HepG2 (cell line): Measurements from ENCODE around the gene SLC10A2. TPM values are rescaled to one million over a fixed set of nuclear protein-coding genes. Genes with fewer than 3 reads are reported as not detected.

Source experiments
- ATAC-seq: fragments of 200-7000 bp; cut with Tn5 transposase; 3 replicates; pipeline ENCODE4 v1.9.1; 2020; ENCODE audit warnings: mild to moderate bottlenecking, moderate library complexity
- BruUV-seq: library from RNA; stranded (reverse); fragments of 400-500 nt; replicated peaks from 2 replicates; lab custom pipeline; 2021; lab: Mats Ljungman, UMichigan
- CTCF ChIA-PET: fragments of 300-600 bp; formaldehyde crosslinking; extraction: SDS; loops from one replicate; lab custom pipeline; 2021; ENCODE audit warnings: low total read pairs, inconsistent platforms, low intra/inter-chr PET ratio; lab: Yijun Ruan, JAX
- POLR2A ChIA-PET: fragments of 350-600 bp; sonication (Branson Sonifier 250); formaldehyde crosslinking; loops from one replicate; lab custom pipeline; 2020; ENCODE audit warnings: antibody characterized with exemption, inconsistent platforms; lab: Yijun Ruan, JAX
- DNase-seq: peaks from one replicate; pipeline ENCODE4 v3.0.0-alpha.2; 2015; ENCODE audit warnings: low spot score
- FAIRE-seq: peaks from 3 replicates; lab custom pipeline; 2011; peaks lifted over from hg19 to GRCh38; lab: Jason Lieb, UNC
- H2AFZ ChIP-seq: one replicate; pipeline ENCODE4 v1.6.1; 2011; ENCODE audit warnings: low read length, inconsistent platforms
- H3K27ac ChIP-seq: fragments of 300-600 bp; 3 replicates; pipeline ENCODE4 v1.8.0; 2011; ENCODE audit warnings: mixed run types, mild to moderate bottlenecking, mixed read lengths, low read length, inconsistent platforms; ENCODE audit not compliant: insufficient read depth; ENCODE audit errors: extremely low read length
- H3K27me3 ChIP-seq, 2 experiments: fragments of 200-600 bp in 1 of 2; 2 replicates in 1 of 2; 3 replicates in 1 of 2; pipeline versions ENCODE4 v1.6.0 to v1.8.0; 2011; ENCODE audit warnings: low read length in 2 of 2, mild to moderate bottlenecking in 2 of 2, moderate library complexity in 2 of 2, inconsistent platforms in 1 of 2; ENCODE audit not compliant: insufficient read depth in 2 of 2, control insufficient read depth in 1 of 2
- H3K36me3 ChIP-seq, 2 experiments: fragments of 200-600 bp in 1 of 2; replicated peaks in 1 of 2; 2 replicates in 1 of 2; 3 replicates in 1 of 2; pipeline versions ENCODE4 v1.5.1 to v1.8.0; 2011; ENCODE audit warnings: low read length in 2 of 2, inconsistent platforms in 1 of 2; ENCODE audit not compliant: insufficient read depth in 2 of 2, control insufficient read depth in 1 of 2
- H3K4me1 ChIP-seq: 2 replicates; pipeline ENCODE4 v1.5.1; 2012; ENCODE audit warnings: low read length, inconsistent platforms; ENCODE audit not compliant: insufficient read depth
- H3K4me2 ChIP-seq: 2 replicates; pipeline ENCODE4 v1.6.0; 2011; ENCODE audit warnings: low read depth, low read length, inconsistent platforms
- H3K4me3 ChIP-seq, 3 experiments: fragments of 200-600 bp in 1 of 3; sonication (generic), shearing (Covaris generic) in 1 of 3; replicated peaks in 1 of 3; 2 replicates each; pipeline ENCODE4 v1.5.1; 2011 to 2016; ENCODE audit warnings: low read length in 3 of 3, inconsistent platforms in 2 of 3, low read depth in 2 of 3, mild to moderate bottlenecking in 2 of 3, control low read depth in 1 of 3, mixed read lengths in 1 of 3; ENCODE audit not compliant: insufficient read depth in 1 of 3
- H3K79me2 ChIP-seq: one replicate; pipeline ENCODE4 v1.6.1; 2011; ENCODE audit warnings: low read length, inconsistent platforms; ENCODE audit not compliant: insufficient read depth
- H3K9ac ChIP-seq: 2 replicates; pipeline ENCODE4 v1.6.0; 2011; ENCODE audit warnings: mild to moderate bottlenecking, low read depth, low read length, inconsistent platforms; ENCODE audit not compliant: insufficient read depth
- H3K9me3 ChIP-seq: 2 replicates; pipeline ENCODE4 v1.5.1; 2012; ENCODE audit warnings: mild to moderate bottlenecking, low read length
- H4K20me1 ChIP-seq: 2 replicates; pipeline ENCODE4 v1.6.0; 2011; ENCODE audit warnings: inconsistent platforms, mild to moderate bottlenecking, low read length, moderate library complexity; ENCODE audit not compliant: insufficient read depth
- MED8 ChIP-seq: sonication (generic); formaldehyde crosslinking; IDR thresholded peaks from 2 replicates; pipeline ENCODE4 v1.8.1; 2023; ENCODE audit warnings: mild to moderate bottlenecking, missing genetic modification reagents; ENCODE audit not compliant: insufficient replicate concordance
- RBM39 ChIP-seq: fragments of 200-400 bp; formaldehyde crosslinking; IDR thresholded peaks from one replicate; pipeline ENCODE4 v1.6.1; 2018; ENCODE audit warnings: antibody characterized with exemption, mild to moderate bottlenecking, low read depth, low read length; ENCODE audit not compliant: poor library complexity, severe bottlenecking
- STAT5B ChIP-seq: sonication (generic); formaldehyde crosslinking; IDR thresholded peaks from 2 replicates; pipeline ENCODE4 v1.4.0; 2020; ENCODE audit warnings: missing genetic modification reagents
- ZC3H13 ChIP-seq: sonication (generic); formaldehyde crosslinking; IDR thresholded peaks from 2 replicates; pipeline ENCODE4 v1.8.1; 2023; ENCODE audit warnings: mild to moderate bottlenecking, missing genetic modification reagents, moderate library complexity
- ZNF3 ChIP-seq: IDR thresholded peaks from 2 replicates; pipeline ENCODE4 v1.7.0; 2017; ENCODE audit warnings: inconsistent platforms
- ZNF747 ChIP-seq: sonication (generic); formaldehyde crosslinking; IDR thresholded peaks from 2 replicates; pipeline ENCODE4 v1.8.1; 2023; ENCODE audit warnings: missing genetic modification reagents, mild to moderate bottlenecking, borderline replicate concordance
- WGBS: methylation state at CpG from one replicate; pipeline ENCODE4 v1.1.6; 2017; ENCODE audit warnings: low lambda C conversion rate; 5-methylcytosine and 5-hydroxymethylcytosine counted together
- in situ Hi-C: cut with HindIII; loops from 2 replicates; pipeline ENCODE4 v1.10.0; 2017; ENCODE audit warnings: low pct_unique_long_range_greater_than_20kb; ENCODE audit not compliant: extremely low pct_ligation_motif_present
- intact Hi-C: fragments of 100-400 bp; cut with micrococcal nuclease; formaldehyde crosslinking; loops from one replicate; pipeline ENCODE4 v1.10.0; 2022; ENCODE audit not compliant: unreplicated experiment
- polyA plus RNA-seq, 8 experiments: library from polyadenylated mRNA; depleted of rRNA in 3 of 8; stranded (reverse) in 7 of 8; unstranded in 1 of 8; fragments of >200 nt; fragmentation: Illumina TruSeq in 4 of 8; extraction: Trizol in 4 of 8; gene quantifications; 2 replicates each; pipeline versions ENCODE4 v1.2.1 to v1.2.3, GENCODE V29; 2011 to 2016; ENCODE audit warnings: low read depth in 4 of 8, missing spikeins in 1 of 8, mixed read lengths in 1 of 8; ENCODE audit not compliant: insufficient read depth in 1 of 8
- total RNA-seq, 5 experiments: library from RNA; depleted of rRNA; stranded (reverse); fragments of >200 nt; fragmentation: Illumina TruSeq; extraction: Trizol; gene quantifications; 2 replicates each; pipeline ENCODE4 v1.2.3, GENCODE V29; 2016; ENCODE audit warnings: low read depth in 1 of 5
- TF ChIP-seq, protein P1 (sequence below): sonication (generic); formaldehyde crosslinking; IDR thresholded peaks from 2 replicates; pipeline ENCODE4 v1.8.0; 2022; ENCODE audit warnings: mild to moderate bottlenecking, missing genetic modification reagents
- TF ChIP-seq, protein P2 (sequence below): sonication (generic); formaldehyde crosslinking; conservative IDR thresholded peaks from 2 replicates; pipeline ENCODE4 v1.4.0; 2020; ENCODE audit warnings: missing genetic modification reagents
- TF ChIP-seq, protein P3 (sequence below): sonication (generic); formaldehyde crosslinking; IDR thresholded peaks from 2 replicates; pipeline ENCODE4 v1.5.1; 2020; ENCODE audit warnings: missing genetic modification reagents, mild to moderate bottlenecking, borderline replicate concordance

SLC10A2 gene
- total and polyA plus RNA-seq, 2 of the 13 experiments (the other 11 are each of a cell fraction or from before 2014, with no cell fraction given) = not detected

DNA sequence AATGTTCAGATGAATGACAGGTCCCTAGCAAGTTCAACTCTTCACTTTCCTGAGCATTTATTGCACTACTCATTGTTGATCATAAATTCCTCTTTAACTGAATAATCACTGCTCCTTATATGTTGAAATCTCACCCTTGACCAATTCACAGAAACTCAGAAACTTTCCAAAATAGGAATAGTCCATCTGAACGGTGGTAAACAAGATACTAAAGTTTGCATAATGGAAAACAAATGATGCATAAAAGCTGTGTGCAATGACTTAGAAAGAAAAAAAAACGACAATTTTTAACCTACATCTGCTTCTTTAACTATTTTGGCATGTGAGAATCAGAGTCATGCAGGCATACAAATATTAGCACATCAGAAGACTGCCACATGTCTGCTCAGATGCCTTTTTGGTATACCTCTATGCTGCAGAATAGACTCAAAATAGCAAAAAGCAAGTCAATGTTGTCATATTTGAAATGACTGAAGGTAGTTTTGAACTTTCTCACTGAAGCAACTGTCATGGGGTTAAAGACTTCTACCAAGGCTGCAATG, 34.8 kb downstream of the SLC10A2 start:
- FAIRE-seq = no peak
- in situ Hi-C loops = no loop called here
- Histone ChIP-seq H3K27ac (no peak overlapping the region), H2AFZ (no peak overlapping the region), H3K9me3 (peaks cover 8% of the 10 kb centered on the region; the same call in 1 of the 2 replicates), H3K27me3 (no peaks in the 10 kb centered on the region), H3K79me2 (no peaks in the 10 kb centered on the region), H4K20me1 (no peaks in the 10 kb centered on the region), H3K4me1 (no peaks in the 10 kb centered on the region), H3K4me2 (no peak overlapping the region), H3K9ac (no peak overlapping the region), H3K4me3 (no peak overlapping the region), H3K36me3 (no peaks in the 10 kb centered on the region)
- TF ChIP-seq STAT5B (CRISPR knock-in tag) = no peak
- no peak for TF ChIP-seq ZC3H13 (CRISPR knock-in tag)
- no peak for TF ChIP-seq ZNF747 (CRISPR knock-in tag)
- TF ChIP-seq ZNF3 (CRISPR knock-in tag) = no peak
- TF ChIP-seq MED8 (CRISPR knock-in tag) = no peak
- TF ChIP-seq, protein P1, sequence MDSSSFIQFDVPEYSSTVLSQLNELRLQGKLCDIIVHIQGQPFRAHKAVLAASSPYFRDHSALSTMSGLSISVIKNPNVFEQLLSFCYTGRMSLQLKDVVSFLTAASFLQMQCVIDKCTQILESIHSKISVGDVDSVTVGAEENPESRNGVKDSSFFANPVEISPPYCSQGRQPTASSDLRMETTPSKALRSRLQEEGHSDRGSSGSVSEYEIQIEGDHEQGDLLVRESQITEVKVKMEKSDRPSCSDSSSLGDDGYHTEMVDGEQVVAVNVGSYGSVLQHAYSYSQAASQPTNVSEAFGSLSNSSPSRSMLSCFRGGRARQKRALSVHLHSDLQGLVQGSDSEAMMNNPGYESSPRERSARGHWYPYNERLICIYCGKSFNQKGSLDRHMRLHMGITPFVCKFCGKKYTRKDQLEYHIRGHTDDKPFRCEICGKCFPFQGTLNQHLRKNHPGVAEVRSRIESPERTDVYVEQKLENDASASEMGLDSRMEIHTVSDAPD (CRISPR knock-in tag) = no peak
- TF ChIP-seq, protein P2, sequence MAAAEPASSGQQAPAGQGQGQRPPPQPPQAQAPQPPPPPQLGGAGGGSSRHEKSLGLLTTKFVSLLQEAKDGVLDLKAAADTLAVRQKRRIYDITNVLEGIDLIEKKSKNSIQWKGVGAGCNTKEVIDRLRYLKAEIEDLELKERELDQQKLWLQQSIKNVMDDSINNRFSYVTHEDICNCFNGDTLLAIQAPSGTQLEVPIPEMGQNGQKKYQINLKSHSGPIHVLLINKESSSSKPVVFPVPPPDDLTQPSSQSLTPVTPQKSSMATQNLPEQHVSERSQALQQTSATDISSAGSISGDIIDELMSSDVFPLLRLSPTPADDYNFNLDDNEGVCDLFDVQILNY (CRISPR knock-in tag) = no peak
- TF ChIP-seq RBM39 = no peak
- TF ChIP-seq, protein P3, sequence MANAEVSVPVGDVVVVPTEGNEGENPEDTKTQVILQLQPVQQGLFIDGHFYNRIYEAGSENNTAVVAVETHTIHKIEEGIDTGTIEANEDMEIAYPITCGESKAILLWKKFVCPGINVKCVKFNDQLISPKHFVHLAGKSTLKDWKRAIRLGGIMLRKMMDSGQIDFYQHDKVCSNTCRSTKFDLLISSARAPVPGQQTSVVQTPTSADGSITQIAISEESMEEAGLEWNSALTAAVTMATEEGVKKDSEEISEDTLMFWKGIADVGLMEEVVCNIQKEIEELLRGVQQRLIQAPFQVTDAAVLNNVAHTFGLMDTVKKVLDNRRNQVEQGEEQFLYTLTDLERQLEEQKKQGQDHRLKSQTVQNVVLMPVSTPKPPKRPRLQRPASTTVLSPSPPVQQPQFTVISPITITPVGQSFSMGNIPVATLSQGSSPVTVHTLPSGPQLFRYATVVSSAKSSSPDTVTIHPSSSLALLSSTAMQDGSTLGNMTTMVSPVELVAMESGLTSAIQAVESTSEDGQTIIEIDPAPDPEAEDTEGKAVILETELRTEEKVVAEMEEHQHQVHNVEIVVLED (CRISPR knock-in tag) = no peak
- ChIA-PET CTCF (no interaction called here), POLR2A (no interaction called here)
- 0% methylated on average over 2 of the region's 2 CpGs for WGBS
- intact Hi-C loops = no loop called here
- no peak for DNase-seq
- ATAC-seq = no peak
- BruUV-seq = no TSS peak
